Adrenal gland (tissue), 5 donors: ENCODE measurements around the gene KIAA1328.

Experiments used
- POLR2A ChIP-seq, 2 donors: fragments of 450-650 bp; IDR thresholded peaks; one replicate each; pipeline ENCODE4 v1.6.1; 2017; ENCODE audit warnings: antibody characterized with exemption in 2 of 2, mild to moderate bottlenecking in 2 of 2, moderate library complexity in 1 of 2
- TF ChIP-seq, protein P1 (sequence below), 6 experiments: fragments of 450-650 bp in 4 of 6; fragments of 200-600 bp in 2 of 6; sonication (generic) in 1 of 6; IDR thresholded peaks; 1 replicate in 5 of 6; 2 replicates in 1 of 6; pipeline versions ENCODE4 v1.5.1 to v1.8.0; 2016 to 2021; ENCODE audit warnings: antibody characterized with exemption in 6 of 6, mild to moderate bottlenecking in 2 of 6, moderate library complexity in 1 of 6
- donor health status: DM: no; HTN: no; CAD: no.

DNA sequence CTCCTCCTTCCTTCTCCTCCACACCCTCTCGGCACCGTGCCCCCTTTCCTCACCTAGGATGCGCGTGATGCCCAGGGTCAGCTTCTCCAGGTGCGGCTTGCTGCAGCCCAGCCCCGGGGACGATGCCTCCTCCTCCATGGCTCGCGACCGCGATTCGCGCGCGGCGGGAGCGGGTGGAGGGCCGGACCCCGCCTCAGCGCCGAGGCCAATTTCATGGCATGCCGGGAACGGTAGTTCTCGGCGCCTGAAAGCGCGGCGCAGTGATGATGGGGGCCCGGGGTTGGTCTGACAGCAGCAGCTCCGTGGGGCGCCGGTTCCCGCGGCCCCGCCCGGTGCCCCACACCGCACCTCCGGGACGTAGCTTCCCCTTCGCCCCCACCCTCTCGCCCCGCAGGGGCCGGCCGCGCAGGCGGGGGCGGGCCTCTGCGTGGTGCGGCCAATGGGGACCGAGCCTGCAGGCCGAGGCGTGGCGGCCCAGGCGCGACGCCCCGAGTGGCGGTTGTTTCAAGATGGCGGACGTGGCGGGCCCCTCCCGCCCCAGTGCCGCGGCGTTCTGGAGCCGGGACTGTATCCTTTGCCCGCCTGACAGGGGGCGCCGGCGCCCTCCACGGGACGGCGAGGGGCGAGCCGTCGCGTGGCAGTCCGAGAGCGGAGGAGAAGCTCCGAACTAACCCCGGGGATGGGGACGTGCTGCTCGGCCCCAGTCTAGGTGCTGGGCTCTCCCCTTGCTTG is at the start of gene KIAA1328, which contains the start of gene TPGS2:
- TF ChIP-seq POLR2A (IDR thresholded peaks at IDR 0.05), result peak; percentile 48 to 53
- TF ChIP-seq, protein P1, sequence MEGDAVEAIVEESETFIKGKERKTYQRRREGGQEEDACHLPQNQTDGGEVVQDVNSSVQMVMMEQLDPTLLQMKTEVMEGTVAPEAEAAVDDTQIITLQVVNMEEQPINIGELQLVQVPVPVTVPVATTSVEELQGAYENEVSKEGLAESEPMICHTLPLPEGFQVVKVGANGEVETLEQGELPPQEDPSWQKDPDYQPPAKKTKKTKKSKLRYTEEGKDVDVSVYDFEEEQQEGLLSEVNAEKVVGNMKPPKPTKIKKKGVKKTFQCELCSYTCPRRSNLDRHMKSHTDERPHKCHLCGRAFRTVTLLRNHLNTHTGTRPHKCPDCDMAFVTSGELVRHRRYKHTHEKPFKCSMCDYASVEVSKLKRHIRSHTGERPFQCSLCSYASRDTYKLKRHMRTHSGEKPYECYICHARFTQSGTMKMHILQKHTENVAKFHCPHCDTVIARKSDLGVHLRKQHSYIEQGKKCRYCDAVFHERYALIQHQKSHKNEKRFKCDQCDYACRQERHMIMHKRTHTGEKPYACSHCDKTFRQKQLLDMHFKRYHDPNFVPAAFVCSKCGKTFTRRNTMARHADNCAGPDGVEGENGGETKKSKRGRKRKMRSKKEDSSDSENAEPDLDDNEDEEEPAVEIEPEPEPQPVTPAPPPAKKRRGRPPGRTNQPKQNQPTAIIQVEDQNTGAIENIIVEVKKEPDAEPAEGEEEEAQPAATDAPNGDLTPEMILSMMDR (IDR thresholded peaks at IDR 0.05), result peak in 4 of 6 experiments; percentile 28 to 39 (median 36)
